Muscle layer of colon (tissue), 2 donors: ENCODE data around the gene RWDD2A.
"Not testable (repeated sequence)": the region's sequence is repeated elsewhere in the genome, so short reads cannot be mapped to it uniquely, and the experiment has no call there.

Source experiments
- H3K27ac ChIP-seq: one replicate; pipeline ENCODE4 v1.7.0; 2013; ENCODE audit warnings: low read depth, mild to moderate bottlenecking, low read length, moderate library complexity
- H3K27me3 ChIP-seq, 2 donors: one replicate each; pipeline ENCODE4 v1.7.0; 2013; ENCODE audit warnings: low read length in 2 of 2, mild to moderate bottlenecking in 2 of 2; ENCODE audit not compliant: insufficient read depth in 2 of 2, control insufficient read depth in 1 of 2
- H3K36me3 ChIP-seq: one replicate; pipeline ENCODE4 v1.7.0; 2013; ENCODE audit warnings: mild to moderate bottlenecking, low read length; ENCODE audit not compliant: insufficient read depth
- H3K4me1 ChIP-seq: one replicate; pipeline ENCODE4 v1.7.0; 2013; ENCODE audit warnings: mild to moderate bottlenecking, low read length; ENCODE audit not compliant: insufficient read depth
- H3K4me3 ChIP-seq, 2 donors: one replicate each; pipeline ENCODE4 v1.7.0; 2013; ENCODE audit warnings: low read length in 2 of 2, low read depth in 1 of 2, mild to moderate bottlenecking in 1 of 2, moderate library complexity in 1 of 2
- H3K9ac ChIP-seq: one replicate; pipeline ENCODE4 v1.7.0; 2013; ENCODE audit warnings: low read length
- H3K9me3 ChIP-seq: one replicate; pipeline ENCODE4 v1.7.0; 2013; ENCODE audit warnings: mild to moderate bottlenecking, low read length
- donor health status: abdominal sarcoma.
- donor health status: Adenocarcinoma of cecum.

RWDD2A gene

DNA sequence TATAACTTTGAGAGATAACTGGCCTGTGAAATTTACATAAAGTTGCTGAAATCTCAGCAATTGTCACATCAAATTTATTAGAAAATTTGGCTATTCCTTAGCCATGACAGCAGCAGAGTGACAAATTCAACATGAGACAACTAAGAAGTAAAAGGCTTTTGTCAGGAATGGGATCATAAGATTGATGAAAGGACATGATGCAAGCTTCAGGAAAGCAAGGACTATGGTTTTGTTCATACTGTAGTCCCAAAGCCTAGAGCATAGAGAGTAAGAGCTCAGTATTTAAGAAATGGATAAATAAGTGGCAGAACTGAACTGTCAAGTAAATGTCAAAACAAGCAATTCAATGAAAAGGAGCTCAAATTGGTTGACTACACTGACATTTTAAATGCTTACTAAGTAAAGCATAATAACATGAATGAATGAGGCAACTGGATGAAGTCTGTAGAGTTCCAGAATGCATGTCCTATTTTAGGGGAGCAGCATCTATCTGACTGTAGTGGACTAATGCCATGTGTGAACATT is 12.7 kb upstream of the RWDD2A start:
- H3K36me3 ChIP-seq = peaks cover 36% of the 10 kb centered on the region
- H3K9ac ChIP-seq = no peak overlapping the region
- H3K27me3 ChIP-seq = no peaks in the 10 kb centered on the region
- no peaks in the 10 kb centered on the region for H3K9me3 ChIP-seq
- H3K4me3 ChIP-seq = no peak overlapping the region
- peaks cover 14% of the 10 kb centered on the region for H3K4me1 ChIP-seq
- no peak overlapping the region for H3K27ac ChIP-seq

DNA sequence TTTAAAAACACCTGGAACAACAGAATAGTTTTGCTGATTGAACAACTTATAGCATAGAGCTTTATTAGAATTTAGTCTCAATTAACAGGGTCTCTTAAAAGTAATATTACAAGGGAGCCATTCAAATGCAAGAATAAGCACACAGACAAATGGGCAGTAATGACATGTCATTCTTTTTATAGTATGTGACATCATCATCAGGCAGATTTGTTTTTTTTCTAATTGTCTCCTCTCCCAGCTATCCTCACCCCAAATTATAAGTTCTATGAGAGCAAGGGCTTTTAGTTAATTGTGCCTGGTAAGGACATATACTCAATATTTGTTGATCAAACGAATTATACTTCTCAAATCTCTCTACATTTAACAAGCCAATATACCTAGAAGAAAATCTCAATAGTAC is 11.0 kb upstream of the RWDD2A start:
- no peaks in the 10 kb centered on the region for H3K4me1 ChIP-seq
- H3K27me3 ChIP-seq = no peaks in the 10 kb centered on the region
- H3K27ac ChIP-seq = no peak overlapping the region
- no peak overlapping the region for H3K4me3 ChIP-seq
- no peaks in the 10 kb centered on the region for H3K9me3 ChIP-seq
- no peak overlapping the region for H3K9ac ChIP-seq
- H3K36me3 ChIP-seq = peaks cover 43% of the 10 kb centered on the region

DNA sequence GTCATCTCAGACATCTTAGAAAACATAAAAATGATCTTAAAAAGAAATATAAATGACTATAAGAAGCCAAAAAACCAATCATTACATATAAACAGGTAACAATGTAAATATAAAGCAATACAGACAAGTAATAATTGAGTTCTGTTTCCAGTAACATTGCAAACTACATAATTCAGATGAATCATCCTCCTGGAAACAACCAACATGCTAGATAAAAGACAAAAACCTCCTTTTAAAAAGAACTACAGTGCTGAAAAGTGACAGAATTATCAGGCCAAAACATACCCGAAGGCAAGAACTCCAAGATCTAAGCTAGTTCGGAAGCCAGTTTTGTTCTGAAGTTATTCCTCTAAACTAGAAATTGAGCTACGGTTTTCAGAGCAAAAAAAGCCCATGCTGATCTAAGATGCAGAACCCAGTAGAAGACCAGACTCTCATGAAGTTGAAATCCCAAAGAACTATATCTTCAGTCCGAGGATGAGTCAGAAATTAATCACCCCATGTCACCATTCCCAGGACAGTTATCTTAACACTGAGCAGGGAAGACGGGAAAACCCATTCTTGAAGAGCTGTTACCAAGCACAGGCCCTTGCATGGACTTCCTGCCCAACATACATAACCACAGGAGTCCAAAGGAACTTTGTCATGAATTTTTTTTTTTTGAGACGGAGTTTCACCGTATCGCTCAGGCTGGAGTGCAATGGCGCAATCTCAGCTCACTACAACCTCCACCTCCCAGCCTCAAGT is 9.9 kb upstream of the RWDD2A start:
- no peak overlapping the region for H3K4me3 ChIP-seq
- no peaks in the 10 kb centered on the region for H3K27me3 ChIP-seq
- H3K36me3 ChIP-seq = peaks cover 39% of the 10 kb centered on the region
- H3K9me3 ChIP-seq = no peaks in the 10 kb centered on the region
- no peaks in the 10 kb centered on the region for H3K4me1 ChIP-seq
- H3K9ac ChIP-seq = no peak overlapping the region
- H3K27ac ChIP-seq = no peak overlapping the region

DNA sequence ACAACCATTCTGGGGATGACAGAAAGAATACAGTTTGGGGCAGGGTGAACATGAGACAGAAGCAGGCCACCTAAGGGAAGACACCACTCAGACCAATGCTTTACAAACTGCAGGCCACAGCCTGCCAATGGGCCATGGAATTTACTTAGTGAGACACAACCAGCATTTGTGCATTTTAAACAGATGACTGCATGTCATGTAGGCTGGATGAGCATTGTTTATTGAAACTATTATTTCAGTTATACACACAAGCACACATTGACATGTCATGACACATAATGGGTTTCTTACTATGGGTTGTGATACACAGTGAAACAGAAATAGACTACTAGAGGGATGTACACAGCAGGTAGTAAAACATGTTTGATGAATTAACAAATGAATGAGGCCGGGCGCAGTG is 8.1 kb upstream of the RWDD2A start:
- no peaks in the 10 kb centered on the region for H3K9me3 ChIP-seq
- no peaks in the 10 kb centered on the region for H3K27me3 ChIP-seq
- peaks cover 42% of the 10 kb centered on the region for H3K36me3 ChIP-seq
- no peak overlapping the region for H3K27ac ChIP-seq
- no peak overlapping the region for H3K9ac ChIP-seq
- H3K4me1 ChIP-seq = no peaks in the 10 kb centered on the region
- H3K4me3 ChIP-seq = no peak overlapping the region

DNA sequence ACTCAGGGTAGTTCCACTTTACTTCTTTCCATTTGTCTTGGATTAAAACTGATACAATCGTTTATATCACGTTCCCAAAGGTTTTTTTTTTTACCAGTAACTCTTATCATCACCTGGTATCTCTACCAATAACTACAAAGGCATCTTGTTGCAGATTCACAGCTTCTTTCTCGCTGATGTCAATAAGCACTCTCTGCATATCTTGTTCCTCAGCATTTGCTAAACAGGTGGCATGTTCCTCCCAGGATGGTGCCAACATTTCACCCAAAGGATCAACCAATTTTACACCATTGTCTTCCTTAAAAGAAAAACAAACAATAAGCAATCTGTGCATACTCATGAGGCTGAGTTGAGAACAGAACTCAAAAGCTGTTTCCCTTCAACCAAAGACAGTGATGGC is 4.7 kb upstream of the RWDD2A start:
- no peak overlapping the region for H3K9ac ChIP-seq
- no peak overlapping the region for H3K4me3 ChIP-seq
- no peaks in the 10 kb centered on the region for H3K9me3 ChIP-seq
- H3K4me1 ChIP-seq = peaks cover 5% of the 10 kb centered on the region
- no peak overlapping the region for H3K27ac ChIP-seq
- no peaks in the 10 kb centered on the region for H3K27me3 ChIP-seq
- peaks cover 19% of the 10 kb centered on the region for H3K36me3 ChIP-seq

DNA sequence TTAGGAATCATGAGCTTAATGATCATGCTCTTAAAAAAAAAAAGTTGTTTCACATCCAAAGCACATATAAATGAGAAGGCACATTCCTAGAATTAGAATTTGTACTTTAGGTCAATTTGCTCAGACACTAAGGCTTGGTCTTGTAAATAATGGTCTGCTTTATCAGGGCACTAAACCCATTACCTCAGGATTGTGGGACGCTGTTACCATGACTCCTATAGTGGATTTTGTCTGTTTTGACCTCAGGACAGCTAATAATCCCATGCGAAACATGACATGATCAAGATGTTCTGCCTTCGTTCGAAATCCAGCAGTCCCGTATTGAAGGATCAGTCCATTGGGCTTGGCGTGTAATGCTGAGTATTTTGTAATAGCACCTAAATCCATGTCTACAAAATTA is 2.5 kb upstream of the RWDD2A start:
- H3K27me3 ChIP-seq = no peaks in the 10 kb centered on the region
- no peak overlapping the region for H3K4me3 ChIP-seq
- no peaks in the 10 kb centered on the region for H3K9me3 ChIP-seq
- H3K36me3 ChIP-seq = peaks cover 13% of the 10 kb centered on the region
- no peak overlapping the region for H3K9ac ChIP-seq
- no peak overlapping the region for H3K27ac ChIP-seq
- peaks cover 11% of the 10 kb centered on the region for H3K4me1 ChIP-seq

DNA sequence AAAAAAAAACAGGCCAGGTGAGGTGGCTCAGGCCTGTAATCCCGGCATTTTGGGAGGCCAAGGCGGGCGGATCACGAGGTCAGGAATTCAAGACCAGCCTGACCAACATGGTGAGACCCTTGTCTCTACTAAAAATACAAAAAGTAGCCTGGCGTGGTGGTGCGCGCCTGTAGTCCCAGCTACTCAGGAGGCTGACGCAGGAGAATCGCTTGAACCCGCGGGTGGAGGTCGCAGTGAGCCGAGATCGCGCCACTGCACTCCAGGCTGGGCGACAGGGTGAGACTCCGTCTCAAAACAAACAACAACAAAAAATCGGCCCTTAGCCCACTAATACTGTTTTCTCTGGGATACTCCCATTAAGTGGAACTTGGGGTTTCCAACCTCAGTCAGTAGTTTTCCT is 1.2 kb upstream of the RWDD2A start:
- H3K36me3 ChIP-seq, H3K27me3 ChIP-seq, H3K9me3 ChIP-seq, H3K27ac ChIP-seq: not testable (repeated sequence)
- peak overlapping the region; percentile 73 for H3K9ac ChIP-seq
- peak overlapping the region in 1 of 2 donors; percentile 78 for H3K4me3 ChIP-seq
- H3K4me1 ChIP-seq = peaks cover 11% of the 10 kb centered on the region

DNA sequence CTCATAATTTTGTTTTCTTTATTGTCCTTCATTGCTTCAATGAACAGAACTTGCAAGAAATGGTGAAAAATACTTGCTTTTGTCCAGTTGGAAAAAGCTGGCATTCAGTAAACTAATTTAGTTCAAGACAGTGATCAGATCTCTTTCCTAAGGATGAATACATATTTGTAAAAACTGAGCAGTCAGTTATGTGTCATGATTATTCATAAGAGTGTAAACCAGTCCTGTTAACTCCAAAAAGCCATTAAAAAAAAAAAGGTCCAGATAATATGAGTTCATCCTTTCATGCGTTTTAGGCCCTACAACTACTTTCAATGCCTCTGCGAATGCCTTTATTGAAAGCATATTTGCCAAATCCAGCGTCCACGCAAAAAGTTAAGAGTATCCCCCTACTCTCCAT is 701 bp upstream of the RWDD2A start:
- no peaks in the 10 kb centered on the region for H3K27me3 ChIP-seq
- H3K4me1 ChIP-seq = peaks cover 11% of the 10 kb centered on the region
- H3K9me3 ChIP-seq = no peaks in the 10 kb centered on the region
- H3K4me3 ChIP-seq = peak overlapping the region; percentile 78 to 98
- H3K36me3 ChIP-seq = peaks cover 14% of the 10 kb centered on the region
- H3K27ac ChIP-seq = peak overlapping the region; percentile 91
- peak overlapping the region; percentile 73 for H3K9ac ChIP-seq

DNA sequence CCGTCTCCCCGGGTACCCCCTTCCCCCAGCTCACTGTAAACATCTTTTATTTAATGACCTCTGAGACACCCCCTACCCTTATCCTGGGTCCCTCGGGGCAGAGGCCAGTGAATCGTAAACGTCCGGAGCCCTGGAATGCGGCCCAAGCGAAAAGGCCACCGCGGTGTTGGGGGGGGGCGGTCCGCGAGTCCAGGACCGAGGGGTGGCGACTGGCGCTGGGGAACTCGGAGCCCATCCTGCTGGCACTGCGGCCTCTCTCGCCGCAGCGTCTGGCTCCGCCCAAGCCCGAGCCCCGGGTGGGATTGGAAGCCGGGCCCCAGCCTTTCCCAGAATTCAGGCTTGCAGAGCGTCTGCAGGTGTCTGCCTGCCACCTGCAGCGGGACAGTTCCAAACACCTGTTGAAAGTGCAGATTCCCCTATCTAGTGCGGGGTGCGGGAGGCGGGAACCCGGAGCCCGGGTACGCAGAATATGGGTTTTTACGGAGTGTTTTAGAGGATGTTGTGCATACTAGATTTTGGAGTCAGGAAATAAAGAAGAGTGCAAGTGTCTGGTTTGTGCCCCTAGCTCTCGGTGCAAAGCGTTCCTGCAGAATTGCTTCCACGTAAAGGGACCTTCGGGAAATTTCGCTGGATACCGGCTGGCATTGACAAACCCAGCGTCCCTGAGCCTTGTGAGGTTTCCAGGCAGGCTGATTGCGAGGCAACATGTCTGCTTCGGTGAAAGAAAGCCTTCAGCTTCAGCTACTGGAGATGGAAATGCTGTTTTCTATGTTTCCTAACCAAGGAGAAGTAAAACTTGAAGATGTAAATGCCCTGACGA is 800 bp downstream of the RWDD2A start:
- peak overlapping the region; percentile 78 to 98 for H3K4me3 ChIP-seq
- H3K27ac ChIP-seq = peak overlapping the region; percentile 91
- no peaks in the 10 kb centered on the region for H3K9me3 ChIP-seq
- H3K4me1 ChIP-seq = peaks cover 11% of the 10 kb centered on the region
- peak overlapping the region; percentile 62 for H3K9ac ChIP-seq
- no peaks in the 10 kb centered on the region for H3K27me3 ChIP-seq
- peaks cover 11% of the 10 kb centered on the region for H3K36me3 ChIP-seq

DNA sequence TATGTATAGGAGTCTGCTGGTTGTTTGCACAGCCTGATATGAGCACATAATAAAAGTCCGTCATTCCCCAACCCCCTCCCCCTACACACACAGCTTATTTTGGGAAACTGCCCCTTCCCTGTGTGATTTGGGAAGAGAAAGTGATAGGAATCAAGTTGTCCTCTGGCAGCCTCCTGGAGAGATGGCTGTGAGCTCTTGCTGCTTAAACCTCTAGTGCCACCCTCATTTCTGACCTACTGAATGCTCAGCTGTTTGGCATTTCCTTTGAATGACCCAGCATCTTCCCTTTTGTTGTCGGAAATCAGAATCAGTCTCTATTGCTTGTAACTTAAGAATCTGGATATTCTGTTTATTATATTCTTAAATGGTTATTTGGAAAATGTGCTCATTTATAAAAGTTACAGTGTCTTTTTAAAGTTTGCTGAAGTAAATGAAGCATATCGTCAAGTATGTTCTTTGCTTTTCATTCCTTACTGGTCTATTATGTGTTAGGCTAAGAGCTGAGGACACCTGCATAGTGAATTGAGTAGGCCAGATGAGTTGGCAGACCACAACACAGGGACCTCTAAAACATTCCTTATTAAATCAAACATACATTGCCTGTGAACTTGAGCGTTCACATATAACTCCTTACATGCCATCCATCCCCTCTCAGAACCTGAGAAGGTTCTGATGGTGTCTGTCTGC is 5.5 kb downstream of the RWDD2A start:
- no peaks in the 10 kb centered on the region for H3K27me3 ChIP-seq
- no peak overlapping the region for H3K27ac ChIP-seq

DNA sequence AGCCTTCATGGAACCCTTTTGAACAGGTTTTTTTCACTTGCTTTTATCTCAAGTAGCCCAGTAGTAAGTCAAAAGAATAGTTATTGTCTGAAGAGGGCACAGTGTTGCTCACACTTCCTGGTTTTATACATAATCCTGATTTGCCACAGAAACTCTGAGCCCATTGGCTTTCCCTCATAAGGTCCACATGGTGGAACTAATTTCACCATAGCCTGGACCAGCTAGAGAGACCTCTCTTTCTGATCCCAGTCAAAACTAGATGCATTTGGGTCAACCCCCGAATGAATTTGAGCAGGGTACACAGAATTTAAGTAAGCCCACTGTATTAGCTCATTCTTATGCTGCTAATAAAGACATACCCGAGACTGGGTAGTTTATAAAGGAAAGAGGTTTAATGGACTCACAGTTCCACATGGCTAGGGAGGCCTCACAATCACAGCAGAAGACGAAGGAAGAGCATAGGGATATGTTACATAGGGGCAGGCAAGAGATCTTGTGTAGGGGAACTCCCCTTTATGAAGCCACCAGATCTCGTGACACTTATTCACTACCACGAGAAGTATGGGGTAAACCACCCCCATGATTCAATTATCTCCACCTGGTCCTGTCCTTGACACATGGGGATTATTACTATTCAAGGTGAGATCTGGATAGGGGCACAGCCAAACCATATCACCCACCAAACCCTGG is 6.2 kb downstream of the RWDD2A start:
- no peak overlapping the region for H3K27ac ChIP-seq

More for the DNA sequence above, 5.5 kb downstream of the RWDD2A start:
- peaks cover 11% of the 10 kb centered on the region for H3K36me3 ChIP-seq
- peaks cover 5% of the 10 kb centered on the region for H3K4me1 ChIP-seq
- H3K4me3 ChIP-seq = no peak overlapping the region
- H3K9me3 ChIP-seq = no peaks in the 10 kb centered on the region
- no peak overlapping the region for H3K9ac ChIP-seq

More for the DNA sequence above, 6.2 kb downstream of the RWDD2A start:
- Histone ChIP-seq H3K4me3 (no peak overlapping the region), H3K9me3 (no peaks in the 10 kb centered on the region), H3K4me1 (peaks cover 2% of the 10 kb centered on the region), H3K36me3 (peaks cover 11% of the 10 kb centered on the region), H3K9ac (no peak overlapping the region), H3K27me3 (no peaks in the 10 kb centered on the region)
